ENCODE data around the gene KCNJ12. TPM values are rescaled to one million over a fixed set of nuclear protein-coding genes. Genes with fewer than 3 reads are reported as not detected.

KCNJ12 gene
- total and polyA plus RNA-seq, 2 of the 4 experiments (the other 2 are of a cell fraction): under 0.01 to 0.10 TPM

DNA sequence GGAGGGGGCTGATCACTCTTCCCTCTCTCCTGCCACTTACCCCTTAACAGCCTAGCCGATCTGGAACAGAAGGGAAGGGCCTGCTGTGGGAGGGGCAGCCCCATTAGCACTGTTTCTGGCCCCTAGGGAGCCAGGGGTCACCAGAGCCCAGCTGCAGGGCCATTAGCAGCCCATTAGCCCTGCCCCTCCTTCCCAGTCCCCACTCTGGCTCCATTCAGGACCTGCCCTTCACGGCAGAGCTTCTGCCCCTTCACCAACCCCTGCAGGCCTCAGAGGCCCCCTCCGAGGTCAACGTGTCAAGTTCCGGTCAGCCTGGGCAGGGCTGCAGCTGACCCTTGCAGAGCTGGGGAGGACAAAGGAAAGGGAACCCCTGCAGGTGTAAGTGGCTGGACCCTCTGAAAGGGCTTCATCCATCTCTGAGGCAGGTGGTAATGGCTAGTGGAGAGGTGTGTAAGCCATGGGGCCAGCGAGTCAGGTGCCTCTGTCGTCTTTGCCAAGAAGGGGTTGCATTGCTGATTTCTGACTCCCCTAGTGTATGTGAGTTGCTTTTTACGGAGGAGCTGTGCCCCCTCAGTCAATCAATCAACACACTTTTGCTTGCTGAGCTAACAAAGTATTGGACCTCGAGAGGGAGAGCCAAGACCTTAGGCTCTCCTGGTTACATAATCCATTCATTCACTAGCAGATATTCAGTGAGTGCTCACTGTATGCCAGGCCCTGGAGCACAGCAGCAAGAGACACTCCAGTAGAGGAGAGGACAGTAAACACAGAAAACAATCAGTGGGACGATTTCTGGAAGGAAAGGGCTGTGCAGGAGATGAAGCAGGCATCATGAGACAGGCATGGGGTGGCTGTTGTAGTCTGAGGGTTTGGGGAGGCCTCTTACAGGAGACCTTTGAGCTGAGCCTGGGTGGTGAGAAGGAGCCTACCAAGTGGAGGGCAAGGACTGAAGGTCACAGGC, 18.2 kb upstream of the KCNJ12 start:
- Histone ChIP-seq H3K23ac (ENCODE audit: low read depth, low read length) (no peak overlapping the region), H4K8ac (ENCODE audit: low read depth in 2 of 2, low read length in 2 of 2) (no peak overlapping the region), H3K9me1 (ENCODE audit: insufficient read depth, low read length) (no peaks in the 10 kb centered on the region), H2AFZ (replicated peaks; ENCODE audit: low read length, poor library complexity) (no peak overlapping the region), H3K36me3 (ENCODE audit: control insufficient read depth, insufficient read depth, low read length) (no peaks in the 10 kb centered on the region), H3K4me2 (ENCODE audit: low read depth, low read length) (no peak overlapping the region), H3K56ac (ENCODE audit: extremely low read depth, insufficient read depth, low read length) (no peak overlapping the region), H2BK120ac (ENCODE audit: low read depth, low read length) (no peak overlapping the region), H2BK20ac (ENCODE audit: low read depth, low read length) (no peak overlapping the region), H4K5ac (ENCODE audit: low read depth, low read length) (no peak overlapping the region), H3K4ac (ENCODE audit: low read depth, low read length) (no peak overlapping the region), H2BK15ac (ENCODE audit: low read depth, low read length) (no peak overlapping the region), H3K9me3 (ENCODE audit: control insufficient read depth, insufficient read depth, low read length) (no peaks in the 10 kb centered on the region), H3K14ac (replicated peaks; ENCODE audit: low read depth, low read length) (no peak overlapping the region), H2AK9ac (replicated peaks; ENCODE audit: low read depth, low read length, poor library complexity) (no peak overlapping the region), H3K27me3 (ENCODE audit: control insufficient read depth, insufficient read depth, low read length) (peaks cover 38% of the 10 kb centered on the region), H3K4me1 (ENCODE audit: control insufficient read depth, insufficient read depth, low read length) (no peaks in the 10 kb centered on the region), H3K9ac (ENCODE audit: low read depth, low read length) (no peak overlapping the region), H3K4me3 (ENCODE audit: insufficient read depth, low read depth, low read length) (no peak overlapping the region), H2AK5ac (ENCODE audit: low read depth, low read length) (no peak overlapping the region), H4K20me1 (ENCODE audit: insufficient read depth, low read length) (no peaks in the 10 kb centered on the region), H3K79me1 (ENCODE audit: low read depth in 1 of 2, low read length in 2 of 2) (no peaks in the 10 kb centered on the region), H3K27ac (ENCODE audit: insufficient read depth, low read length) (no peak overlapping the region), H4K91ac (ENCODE audit: insufficient read depth, low read depth, low read length) (no peak overlapping the region), H2BK5ac (ENCODE audit: low read depth, low read length, poor library complexity, severe bottlenecking) (no peak overlapping the region), H3K18ac (ENCODE audit: low read depth, low read length) (no peak overlapping the region)
- ChIA-PET POLR2A (ENCODE audit: unreplicated experiment) (no interaction called here), CTCF (no interaction called here)
- ATAC-seq (ENCODE audit: low read depth) (no peak), DNase-seq (no peak)
- intact Hi-C loops (cut with micrococcal nuclease): no loop called here
- TF ChIP-seq, protein P1, sequence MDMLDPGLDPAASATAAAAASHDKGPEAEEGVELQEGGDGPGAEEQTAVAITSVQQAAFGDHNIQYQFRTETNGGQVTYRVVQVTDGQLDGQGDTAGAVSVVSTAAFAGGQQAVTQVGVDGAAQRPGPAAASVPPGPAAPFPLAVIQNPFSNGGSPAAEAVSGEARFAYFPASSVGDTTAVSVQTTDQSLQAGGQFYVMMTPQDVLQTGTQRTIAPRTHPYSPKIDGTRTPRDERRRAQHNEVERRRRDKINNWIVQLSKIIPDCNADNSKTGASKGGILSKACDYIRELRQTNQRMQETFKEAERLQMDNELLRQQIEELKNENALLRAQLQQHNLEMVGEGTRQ (IDR thresholded peaks at IDR 0.05; ENCODE audit: low read depth, low read length): no peak
- TF ChIP-seq NFE2L2 (IDR thresholded peaks at IDR 0.05; ENCODE audit: low read depth, low read length) (no peak), MXI1 (IDR thresholded peaks at IDR 0.05; ENCODE audit: borderline replicate concordance, low read depth, low read length) (no peak), RAD21 (IDR thresholded peaks at IDR 0.05; ENCODE audit: low read length) (no peak), BHLHE40 (IDR thresholded peaks at IDR 0.05; ENCODE audit: low read depth, low read length) (no peak), RFX5 (IDR thresholded peaks at IDR 0.05; ENCODE audit: low read depth, low read length) (no peak), POLR2A (IDR thresholded peaks at IDR 0.05; ENCODE audit: low read depth, low read length) (no peak), CHD1 (IDR thresholded peaks at IDR 0.05; ENCODE audit: low read depth, low read length) (no peak)
- TF ChIP-seq, protein P2, sequence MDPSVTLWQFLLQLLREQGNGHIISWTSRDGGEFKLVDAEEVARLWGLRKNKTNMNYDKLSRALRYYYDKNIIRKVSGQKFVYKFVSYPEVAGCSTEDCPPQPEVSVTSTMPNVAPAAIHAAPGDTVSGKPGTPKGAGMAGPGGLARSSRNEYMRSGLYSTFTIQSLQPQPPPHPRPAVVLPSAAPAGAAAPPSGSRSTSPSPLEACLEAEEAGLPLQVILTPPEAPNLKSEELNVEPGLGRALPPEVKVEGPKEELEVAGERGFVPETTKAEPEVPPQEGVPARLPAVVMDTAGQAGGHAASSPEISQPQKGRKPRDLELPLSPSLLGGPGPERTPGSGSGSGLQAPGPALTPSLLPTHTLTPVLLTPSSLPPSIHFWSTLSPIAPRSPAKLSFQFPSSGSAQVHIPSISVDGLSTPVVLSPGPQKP (IDR thresholded peaks at IDR 0.05; ENCODE audit: borderline replicate concordance, low read depth, low read length): no peak
- WGBS, 2 experiments (ENCODE audit: extremely low coverage in 2 of 2, insufficient read length in 1 of 2): 44% methylated on average over 5 of the region's 10 CpGs; no CpG with 5 or more reads in 1 of the 2 experiments
- dilution Hi-C loops (cut with HindIII; ENCODE audit: low sequenced_read_pairs, unreplicated experiment): no loop called here
- in situ Hi-C loops (cut with MboI; ENCODE audit: low sequenced_read_pairs): no loop called here
- BruUV-seq (replicated peaks): no TSS peak
